Activated B cell treated with CpG ODN at 0.5 μM for 24 hours (primary cell): ENCODE data around the gene TEP1. TPM values are rescaled to one million over a fixed set of nuclear protein-coding genes. Genes with fewer than 3 reads are reported as not detected.

Experiments used
- ATAC-seq: fragments of 200-7000 bp; cut with Tn5 transposase; one replicate; pipeline ENCODE4 v1.10.0; 2021; ENCODE audit warnings: low read depth, mild to moderate bottlenecking, moderate library complexity
- CTCF ChIA-PET: fragments of 350-600 bp; sonication (Branson Sonifier 250); formaldehyde crosslinking; loops from one replicate; lab custom pipeline; 2021; ENCODE audit warnings: antibody characterized with exemption; lab: Charles Lee
- POLR2A ChIA-PET: fragments of 350-600 bp; sonication (Branson Sonifier 250); formaldehyde crosslinking; loops from one replicate; lab custom pipeline; 2021; ENCODE audit warnings: antibody characterized with exemption; lab: Charles Lee
- DNase-seq: peaks from one replicate; pipeline ENCODE4 v3.0.0; 2022
- H3K27ac Mint-ChIP-seq: one replicate; pipeline ENCODE4 v1.8.0; 2020; ENCODE audit warnings: mixed read lengths
- H3K27me3 Mint-ChIP-seq: one replicate; pipeline ENCODE4 v1.8.0; 2021; ENCODE audit warnings: mixed read lengths
- H3K36me3 Mint-ChIP-seq: one replicate; pipeline ENCODE4 v1.8.0; 2021; ENCODE audit warnings: low read depth, mixed read lengths
- H3K4me1 Mint-ChIP-seq: one replicate; pipeline ENCODE4 v1.8.0; 2021; ENCODE audit warnings: mixed read lengths
- H3K4me3 Mint-ChIP-seq: one replicate; pipeline ENCODE4 v1.8.0; 2020; ENCODE audit warnings: mild to moderate bottlenecking, mixed read lengths
- H3K9me3 Mint-ChIP-seq: one replicate; pipeline ENCODE4 v1.8.0; 2020; ENCODE audit warnings: mixed read lengths
- CTCF ChIP-seq: fragments of 200-600 bp; IDR thresholded peaks from one replicate; pipeline ENCODE4 v1.8.0; 2022; ENCODE audit warnings: antibody characterized with exemption, mild to moderate bottlenecking
- intact Hi-C: fragments of 100-400 bp; cut with micrococcal nuclease; formaldehyde crosslinking; loops from one replicate; pipeline ENCODE4 v1.15.1; 2024
- total RNA-seq: library from RNA; stranded (reverse); gene quantifications from 2 replicates; pipeline ENCODE4 v1.2.3, GENCODE V29; 2022

The TEP1 gene
- total RNA-seq, 1 donor from 2014 or later, result 120 TPM

- peaks cover 58% of the 10 kb centered on the region for H3K4me1 Mint-ChIP-seq
- H3K27ac Mint-ChIP-seq, result peak overlapping the region; percentile 96
- H3K9me3 Mint-ChIP-seq, result no peaks in the 10 kb centered on the region
- ChIA-PET CTCF (interaction anchor here (0.6 to 3.6 kb wide), 2 partner anchors 12 to 14 kb away, joined by 3 to 12 read pairs; no protein-coding TSS in a partner anchor), POLR2A (interaction anchor here (1.5 to 2.6 kb wide), 6 partner anchors 8 to 87 kb away, joined by 3 to 12 read pairs (median 10); partner anchors contain the start of genes APEX1, OSGEP, PARP2 and PIP4P1)
- DNase-seq (no peak), ATAC-seq (no peak)
- TF ChIP-seq CTCF, result no peak
- no peaks in the 10 kb centered on the region for H3K27me3 Mint-ChIP-seq
- H3K4me3 Mint-ChIP-seq, result no peak overlapping the region
- no peaks in the 10 kb centered on the region for H3K36me3 Mint-ChIP-seq
- intact Hi-C loops, result no loop called here
Observed at GRCh38 chr14:20429801-20430669, 16.7 kb upstream of the TEP1 start.

- ATAC-seq (no peak), DNase-seq (no peak)
- no peak for TF ChIP-seq CTCF
- Mint-ChIP-seq H3K4me3 (peak overlapping the region; percentile 73), H3K9me3 (no peaks in the 10 kb centered on the region), H3K27ac (peak overlapping the region; percentile 96), H3K4me1 (peaks cover 58% of the 10 kb centered on the region), H3K36me3 (no peaks in the 10 kb centered on the region), H3K27me3 (no peaks in the 10 kb centered on the region)
- intact Hi-C loops, result no loop called here
- CTCF ChIA-PET, result interaction anchor here (3.6 kb wide), 1 partner anchor 13 kb away, joined by 12 read pairs; no protein-coding TSS in a partner anchor
- POLR2A ChIA-PET, result interaction anchor here (1.5 to 2.6 kb wide), 7 partner anchors 9 to 86 kb away, joined by 3 to 12 read pairs (median 8); partner anchors contain the start of genes APEX1, OSGEP, PARP2 and PIP4P1
Observed at GRCh38 chr14:20428802-20429201, 15.5 kb upstream of the TEP1 start.

- no peak for ATAC-seq
- Mint-ChIP-seq H3K36me3 (no peaks in the 10 kb centered on the region), H3K9me3 (no peaks in the 10 kb centered on the region), H3K4me3 (peak overlapping the region; percentile 73), H3K27me3 (no peaks in the 10 kb centered on the region), H3K27ac (peak overlapping the region; percentile 96), H3K4me1 (peaks cover 57% of the 10 kb centered on the region)
- DNase-seq, result no peak
- intact Hi-C loops, result no loop called here
- CTCF ChIA-PET, result interaction anchor here (3.6 kb wide), 1 partner anchor 12 kb away, joined by 12 read pairs; no protein-coding TSS in a partner anchor
- POLR2A ChIA-PET, result interaction anchor here (0.6 to 2.6 kb wide), 6 partner anchors 13 to 85 kb away, joined by 3 to 12 read pairs (median 10); partner anchors contain the start of genes APEX1, OSGEP, PARP2 and PIP4P1
- TF ChIP-seq CTCF, result no peak
Observed at GRCh38 chr14:20428010-20428365, 14.7 kb upstream of the TEP1 start.

GRCh38 chr14:20427231-20428009 is 14.1 kb upstream of the TEP1 start:
- intact Hi-C loops, result loop anchor here (1.0 to 2.0 kb wide), 4 partner anchors 11 to 28 kb away; partner anchors contain the start of genes APEX1 and TEP1
- ChIA-PET POLR2A (interaction anchor here (0.6 to 2.6 kb wide), 5 partner anchors 10 to 35 kb away, joined by 3 to 12 read pairs (median 5); partner anchors contain the start of genes APEX1, OSGEP and PIP4P1), CTCF (interaction anchor here (3.6 kb wide), 1 partner anchor 12 kb away, joined by 12 read pairs; no protein-coding TSS in a partner anchor)
- Mint-ChIP-seq H3K27ac (peak overlapping the region; percentile 96), H3K4me1 (peaks cover 57% of the 10 kb centered on the region), H3K9me3 (no peaks in the 10 kb centered on the region), H3K36me3 (no peaks in the 10 kb centered on the region), H3K4me3 (peak overlapping the region; percentile 73), H3K27me3 (no peaks in the 10 kb centered on the region)
- ATAC-seq (peak; percentile 75), DNase-seq (no peak)
- no peak for TF ChIP-seq CTCF
